OCI-LY1 (cell line): ENCODE data around the gene SLC6A19.

Experiments
- CTCF ChIP-seq: fragments of 200-600 bp; sonication (generic), shearing (Covaris generic); IDR thresholded peaks from 2 replicates; pipeline ENCODE4 v1.5.1; 2017; ENCODE audit warnings: mild to moderate bottlenecking, antibody characterized with exemption, low read length, moderate library complexity, mixed read lengths
- EZH2 ChIP-seq: fragments of 200-600 bp; sonication (generic), shearing (Covaris generic); IDR thresholded peaks from 2 replicates; pipeline ENCODE4 v1.8.0; 2017; ENCODE audit warnings: borderline replicate concordance, mixed run types, mild to moderate bottlenecking, antibody characterized with exemption, low read length, moderate library complexity, mixed read lengths

DNA sequence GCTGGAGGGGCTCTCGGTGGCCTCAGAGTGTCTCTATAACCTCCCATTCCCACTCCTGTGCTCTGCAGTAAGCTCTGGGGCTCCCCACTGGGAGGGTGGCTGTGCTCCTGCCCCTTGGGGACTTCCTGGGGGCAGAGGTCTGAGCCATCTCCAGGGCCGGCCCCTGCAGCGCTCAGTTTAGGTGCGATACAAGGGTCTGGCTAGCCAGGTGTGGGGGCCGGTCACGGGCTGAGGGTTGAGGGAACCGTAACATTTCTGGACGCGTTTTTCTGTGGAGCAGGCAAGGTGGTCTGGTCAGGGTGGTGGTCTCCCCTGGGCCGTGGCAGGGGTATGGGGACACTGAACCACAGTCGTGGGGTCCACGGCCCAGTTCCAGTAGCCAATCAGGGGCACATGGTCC lies 38.0 kb upstream of the SLC6A19 start:
- TF ChIP-seq CTCF = no peak
- no peak for TF ChIP-seq EZH2
